Neural progenitor cell (in vitro differentiated cells): Measurements from ENCODE around the gene PRLR.

Source experiments
- CTCF ChIP-seq: fragments of 200-600 bp; sonication (generic); IDR thresholded peaks from 2 replicates; pipeline ENCODE4 v1.5.1; 2017; ENCODE audit warnings: antibody characterized with exemption, mild to moderate bottlenecking
- EZH2 ChIP-seq: fragments of 200-600 bp; sonication (generic); IDR thresholded peaks from 2 replicates; pipeline ENCODE4 v1.6.1; 2017; ENCODE audit warnings: antibody characterized with exemption, mild to moderate bottlenecking, moderate library complexity
- EZH2phosphoT487 ChIP-seq: fragments of 200-600 bp; sonication (generic); IDR thresholded peaks from 2 replicates; pipeline ENCODE4 v1.6.1; 2017; ENCODE audit warnings: antibody characterized with exemption

- TF ChIP-seq CTCF, result no peak
- no peak for TF ChIP-seq EZH2
- TF ChIP-seq EZH2phosphoT487, result no peak
Measured at GRCh38 chr5:35129276-35129675, 101.0 kb downstream of the PRLR start.
